ENCODE data around the gene EPB41. TPM values are rescaled to one million over a fixed set of nuclear protein-coding genes. Genes with fewer than 3 reads are reported as not detected.
A peak's percentile ranks its signal among the peaks of the same experiment; 100 is the strongest.

EPB41 gene
- total and polyA plus RNA-seq, 2 experiments from 2014 or later, result 26.8 to 112 TPM

GRCh38 chr1:28913786-28914227, 562 bp upstream of the EPB41 start:
- Mint-ChIP-seq H3K4me1 (peaks cover 24% of the 10 kb centered on the region), H3K9me3 (no peaks in the 10 kb centered on the region), H3K27ac (peak overlapping the region; percentile 63; the same call in 1 of the 2 replicates), H3K27me3 (ENCODE audit: insufficient read depth, low read depth, poor library complexity) (peaks cover 6% of the 10 kb centered on the region), H3K36me3 (ENCODE audit: low read depth) (no peaks in the 10 kb centered on the region; the same call in 2 of the 3 replicates), H3K4me3 (peak overlapping the region; percentile 68)
- no peak for ATAC-seq
- H4K20me1 ChIP-seq (replicated peaks; ENCODE audit: insufficient read depth), result peaks cover 19% of the 10 kb centered on the region; the same call in 1 of the 2 replicates
- H3K4me3 ChIP-seq, result peak overlapping the region; percentile 47
- H3K27me3 ChIP-seq (ENCODE audit: insufficient read depth), result peaks cover 3% of the 10 kb centered on the region; the same call in 1 of the 2 replicates
- H3K36me3 ChIP-seq (ENCODE audit: insufficient read depth), result no peaks in the 10 kb centered on the region
- no peaks in the 10 kb centered on the region for H3F3A ChIP-seq (replicated peaks; ENCODE audit: low read depth)
- peaks cover 21% of the 10 kb centered on the region for H3K4me1 ChIP-seq (ENCODE audit: insufficient read depth)
- no peak for DNase-seq (ENCODE audit: low spot score)
- H3K9me2 ChIP-seq (ENCODE audit: insufficient read depth), result no peaks in the 10 kb centered on the region
- H3K27ac ChIP-seq (ENCODE audit: low read depth), result no peak overlapping the region
- H3K79me2 ChIP-seq (replicated peaks; ENCODE audit: insufficient read depth), result peaks cover 34% of the 10 kb centered on the region
- H2AFZ ChIP-seq, result peak overlapping the region; percentile 96
- peak overlapping the region; percentile 73 for H3K4me2 ChIP-seq
- no peak for TF ChIP-seq POLR2AphosphoS5 (IDR thresholded peaks at IDR 0.05; ENCODE audit: low read depth)
- TF ChIP-seq, protein P1, sequence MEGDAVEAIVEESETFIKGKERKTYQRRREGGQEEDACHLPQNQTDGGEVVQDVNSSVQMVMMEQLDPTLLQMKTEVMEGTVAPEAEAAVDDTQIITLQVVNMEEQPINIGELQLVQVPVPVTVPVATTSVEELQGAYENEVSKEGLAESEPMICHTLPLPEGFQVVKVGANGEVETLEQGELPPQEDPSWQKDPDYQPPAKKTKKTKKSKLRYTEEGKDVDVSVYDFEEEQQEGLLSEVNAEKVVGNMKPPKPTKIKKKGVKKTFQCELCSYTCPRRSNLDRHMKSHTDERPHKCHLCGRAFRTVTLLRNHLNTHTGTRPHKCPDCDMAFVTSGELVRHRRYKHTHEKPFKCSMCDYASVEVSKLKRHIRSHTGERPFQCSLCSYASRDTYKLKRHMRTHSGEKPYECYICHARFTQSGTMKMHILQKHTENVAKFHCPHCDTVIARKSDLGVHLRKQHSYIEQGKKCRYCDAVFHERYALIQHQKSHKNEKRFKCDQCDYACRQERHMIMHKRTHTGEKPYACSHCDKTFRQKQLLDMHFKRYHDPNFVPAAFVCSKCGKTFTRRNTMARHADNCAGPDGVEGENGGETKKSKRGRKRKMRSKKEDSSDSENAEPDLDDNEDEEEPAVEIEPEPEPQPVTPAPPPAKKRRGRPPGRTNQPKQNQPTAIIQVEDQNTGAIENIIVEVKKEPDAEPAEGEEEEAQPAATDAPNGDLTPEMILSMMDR (conservative IDR thresholded peaks at IDR 0.05; ENCODE audit: low read depth in 2 of 2), result no peak
- no peak for TF ChIP-seq NANOG (IDR thresholded peaks at IDR 0.05; ENCODE audit: borderline replicate concordance)
- no peak for TF ChIP-seq ZNF331 (CRISPR knock-in tag; IDR thresholded peaks at IDR 0.05; ENCODE audit: low read depth)
- no peak for TF ChIP-seq EZH2phosphoT487 (IDR thresholded peaks at IDR 0.05; ENCODE audit: unreplicated experiment)
- no peak for TF ChIP-seq EZH2 (IDR thresholded peaks at IDR 0.05; ENCODE audit: low read depth, unreplicated experiment)
- no peak for TF ChIP-seq ZNF114 (CRISPR knock-in tag; IDR thresholded peaks at IDR 0.05)
- no peak for TF ChIP-seq JUNB (IDR thresholded peaks at IDR 0.05; ENCODE audit: unreplicated experiment)
- no peak for TF ChIP-seq CREB1 (CRISPR knock-in tag; IDR thresholded peaks at IDR 0.05; ENCODE audit: low read depth)
- no peak for TF ChIP-seq REST (IDR thresholded peaks at IDR 0.05; ENCODE audit: unreplicated experiment)
- no peak for TF ChIP-seq STAT1 (IDR thresholded peaks at IDR 0.05; ENCODE audit: unreplicated experiment)
- TF ChIP-seq, protein P2, sequence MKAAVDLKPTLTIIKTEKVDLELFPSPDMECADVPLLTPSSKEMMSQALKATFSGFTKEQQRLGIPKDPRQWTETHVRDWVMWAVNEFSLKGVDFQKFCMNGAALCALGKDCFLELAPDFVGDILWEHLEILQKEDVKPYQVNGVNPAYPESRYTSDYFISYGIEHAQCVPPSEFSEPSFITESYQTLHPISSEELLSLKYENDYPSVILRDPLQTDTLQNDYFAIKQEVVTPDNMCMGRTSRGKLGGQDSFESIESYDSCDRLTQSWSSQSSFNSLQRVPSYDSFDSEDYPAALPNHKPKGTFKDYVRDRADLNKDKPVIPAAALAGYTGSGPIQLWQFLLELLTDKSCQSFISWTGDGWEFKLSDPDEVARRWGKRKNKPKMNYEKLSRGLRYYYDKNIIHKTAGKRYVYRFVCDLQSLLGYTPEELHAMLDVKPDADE (IDR thresholded peaks at IDR 0.05), result no peak
- TF ChIP-seq, protein P3, sequence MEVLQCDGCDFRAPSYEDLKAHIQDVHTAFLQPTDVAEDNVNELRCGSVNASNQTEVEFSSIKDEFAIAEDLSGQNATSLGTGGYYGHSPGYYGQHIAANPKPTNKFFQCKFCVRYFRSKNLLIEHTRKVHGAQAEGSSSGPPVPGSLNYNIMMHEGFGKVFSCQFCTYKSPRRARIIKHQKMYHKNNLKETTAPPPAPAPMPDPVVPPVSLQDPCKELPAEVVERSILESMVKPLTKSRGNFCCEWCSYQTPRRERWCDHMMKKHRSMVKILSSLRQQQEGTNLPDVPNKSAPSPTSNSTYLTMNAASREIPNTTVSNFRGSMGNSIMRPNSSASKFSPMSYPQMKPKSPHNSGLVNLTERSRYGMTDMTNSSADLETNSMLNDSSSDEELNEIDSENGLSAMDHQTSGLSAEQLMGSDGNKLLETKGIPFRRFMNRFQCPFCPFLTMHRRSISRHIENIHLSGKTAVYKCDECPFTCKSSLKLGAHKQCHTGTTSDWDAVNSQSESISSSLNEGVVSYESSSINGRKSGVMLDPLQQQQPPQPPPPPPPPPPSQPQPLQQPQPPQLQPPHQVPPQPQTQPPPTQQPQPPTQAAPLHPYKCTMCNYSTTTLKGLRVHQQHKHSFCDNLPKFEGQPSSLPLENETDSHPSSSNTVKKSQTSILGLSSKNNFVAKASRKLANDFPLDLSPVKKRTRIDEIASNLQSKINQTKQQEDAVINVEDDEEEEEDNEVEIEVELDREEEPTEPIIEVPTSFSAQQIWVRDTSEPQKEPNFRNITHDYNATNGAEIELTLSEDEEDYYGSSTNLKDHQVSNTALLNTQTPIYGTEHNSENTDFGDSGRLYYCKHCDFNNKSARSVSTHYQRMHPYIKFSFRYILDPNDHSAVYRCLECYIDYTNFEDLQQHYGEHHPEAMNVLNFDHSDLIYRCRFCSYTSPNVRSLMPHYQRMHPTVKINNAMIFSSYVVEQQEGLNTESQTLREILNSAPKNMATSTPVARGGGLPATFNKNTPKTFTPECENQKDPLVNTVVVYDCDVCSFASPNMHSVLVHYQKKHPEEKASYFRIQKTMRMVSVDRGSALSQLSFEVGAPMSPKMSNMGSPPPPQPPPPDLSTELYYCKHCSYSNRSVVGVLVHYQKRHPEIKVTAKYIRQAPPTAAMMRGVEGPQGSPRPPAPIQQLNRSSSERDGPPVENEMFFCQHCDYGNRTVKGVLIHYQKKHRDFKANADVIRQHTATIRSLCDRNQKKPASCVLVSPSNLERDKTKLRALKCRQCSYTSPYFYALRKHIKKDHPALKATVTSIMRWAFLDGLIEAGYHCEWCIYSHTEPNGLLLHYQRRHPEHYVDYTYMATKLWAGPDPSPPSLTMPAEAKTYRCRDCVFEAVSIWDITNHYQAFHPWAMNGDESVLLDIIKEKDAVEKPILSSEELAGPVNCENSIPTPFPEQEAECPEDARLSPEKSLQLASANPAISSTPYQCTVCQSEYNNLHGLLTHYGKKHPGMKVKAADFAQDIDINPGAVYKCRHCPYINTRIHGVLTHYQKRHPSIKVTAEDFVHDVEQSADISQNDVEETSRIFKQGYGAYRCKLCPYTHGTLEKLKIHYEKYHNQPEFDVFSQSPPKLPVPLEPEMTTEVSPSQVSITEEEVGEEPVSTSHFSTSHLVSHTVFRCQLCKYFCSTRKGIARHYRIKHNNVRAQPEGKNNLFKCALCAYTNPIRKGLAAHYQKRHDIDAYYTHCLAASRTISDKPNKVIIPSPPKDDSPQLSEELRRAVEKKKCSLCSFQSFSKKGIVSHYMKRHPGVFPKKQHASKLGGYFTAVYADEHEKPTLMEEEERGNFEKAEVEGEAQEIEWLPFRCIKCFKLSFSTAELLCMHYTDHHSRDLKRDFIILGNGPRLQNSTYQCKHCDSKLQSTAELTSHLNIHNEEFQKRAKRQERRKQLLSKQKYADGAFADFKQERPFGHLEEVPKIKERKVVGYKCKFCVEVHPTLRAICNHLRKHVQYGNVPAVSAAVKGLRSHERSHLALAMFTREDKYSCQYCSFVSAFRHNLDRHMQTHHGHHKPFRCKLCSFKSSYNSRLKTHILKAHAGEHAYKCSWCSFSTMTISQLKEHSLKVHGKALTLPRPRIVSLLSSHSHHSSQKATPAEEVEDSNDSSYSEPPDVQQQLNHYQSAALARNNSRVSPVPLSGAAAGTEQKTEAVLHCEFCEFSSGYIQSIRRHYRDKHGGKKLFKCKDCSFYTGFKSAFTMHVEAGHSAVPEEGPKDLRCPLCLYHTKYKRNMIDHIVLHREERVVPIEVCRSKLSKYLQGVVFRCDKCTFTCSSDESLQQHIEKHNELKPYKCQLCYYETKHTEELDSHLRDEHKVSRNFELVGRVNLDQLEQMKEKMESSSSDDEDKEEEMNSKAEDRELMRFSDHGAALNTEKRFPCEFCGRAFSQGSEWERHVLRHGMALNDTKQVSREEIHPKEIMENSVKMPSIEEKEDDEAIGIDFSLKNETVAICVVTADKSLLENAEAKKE (CRISPR knock-in tag; IDR thresholded peaks at IDR 0.05), result no peak
